Caco-2 (cell line): ENCODE results near the gene FCHSD2. TPM values are rescaled to one million over a fixed set of nuclear protein-coding genes. Genes with fewer than 3 reads are reported as not detected.

Experiments
- BruUV-seq: library from RNA; stranded (reverse); fragments of 400-500 nt; replicated peaks from 2 replicates; lab custom pipeline; 2021; lab: Mats Ljungman, UMichigan
- CTCF ChIA-PET: fragments of 300-600 bp; sonication (Branson Sonifier 250); formaldehyde crosslinking; loops from one replicate; lab custom pipeline; 2022; ENCODE audit warnings: antibody characterized with exemption; lab: Charles Lee
- POLR2A ChIA-PET: fragments of 300-600 bp; sonication (Branson Sonifier 250); formaldehyde crosslinking; loops from one replicate; lab custom pipeline; 2022; ENCODE audit warnings: antibody characterized with exemption; lab: Charles Lee
- DNase-seq, 2 experiments: peaks; one replicate each; pipeline versions ENCODE4 v3.0.0 to v3.0.0-alpha.2; 2020 to 2022
- H3K27me3 ChIP-seq: replicated peaks from 2 replicates; pipeline ENCODE4 v1.6.0; 2011; ENCODE audit warnings: low read length; ENCODE audit not compliant: control insufficient read depth, insufficient read depth
- H3K36me3 ChIP-seq: 2 replicates; pipeline ENCODE4 v1.5.1; 2011; ENCODE audit warnings: low read length; ENCODE audit not compliant: control insufficient read depth, insufficient read depth
- H3K4me1 ChIP-seq: fragments of 250-450 bp; sonication (Bioruptor Pico); 2 replicates; pipeline ENCODE4 v1.5.1; 2020; ENCODE audit warnings: mild to moderate bottlenecking
- H3K4me3 ChIP-seq: 2 replicates; pipeline ENCODE4 v1.5.1; 2011; ENCODE audit warnings: low read depth, mild to moderate bottlenecking, control low read depth, low read length
- H3K9me3 ChIP-seq: fragments of 250-450 bp; sonication (Bioruptor Pico); 2 replicates; pipeline ENCODE4 v1.5.1; 2020; ENCODE audit warnings: mild to moderate bottlenecking, moderate library complexity
- H3K27ac Mint-ChIP-seq: one replicate; pipeline ENCODE4 v1.8.0; 2022; ENCODE audit warnings: mixed read lengths; ENCODE audit not compliant: unreplicated experiment
- H3K27me3 Mint-ChIP-seq: one replicate; pipeline ENCODE4 v1.8.0; 2022; ENCODE audit warnings: mixed read lengths; ENCODE audit not compliant: insufficient read depth, unreplicated experiment
- H3K36me3 Mint-ChIP-seq: one replicate; pipeline ENCODE4 v1.8.0; 2022; ENCODE audit warnings: mild to moderate bottlenecking, mixed read lengths; ENCODE audit not compliant: insufficient read depth, unreplicated experiment
- H3K4me1 Mint-ChIP-seq: one replicate; pipeline ENCODE4 v1.8.0; 2022; ENCODE audit warnings: low read depth, mixed read lengths; ENCODE audit not compliant: unreplicated experiment
- H3K4me3 Mint-ChIP-seq: one replicate; pipeline ENCODE4 v1.8.0; 2022; ENCODE audit warnings: mild to moderate bottlenecking, moderate library complexity, mixed read lengths; ENCODE audit not compliant: unreplicated experiment
- H3K9me3 Mint-ChIP-seq: one replicate; pipeline ENCODE4 v1.8.0; 2022; ENCODE audit warnings: mixed read lengths; ENCODE audit not compliant: unreplicated experiment
- intact Hi-C: fragments of 100-400 bp; cut with micrococcal nuclease; formaldehyde crosslinking; loops from one replicate; pipeline ENCODE4 v1.10.0; 2022; ENCODE audit not compliant: unreplicated experiment
- total RNA-seq: library from RNA; stranded (reverse); gene quantifications from 2 replicates; pipeline ENCODE4 v1.2.3, GENCODE V29; 2022
- TF ChIP-seq, protein P1 (sequence below), 2 experiments: fragments of 200-600 bp in 1 of 2; IDR thresholded peaks; 1 replicate in 1 of 2; 2 replicates in 1 of 2; pipeline versions ENCODE4 v1.5.1 to v1.8.0; 2011 to 2022; ENCODE audit warnings: antibody characterized with exemption in 1 of 2, control low read depth in 1 of 2, inconsistent platforms in 1 of 2, low read depth in 1 of 2, low read length in 1 of 2, mild to moderate bottlenecking in 1 of 2, moderate library complexity in 1 of 2; ENCODE audit not compliant: insufficient read depth in 1 of 2, severe bottlenecking in 1 of 2, unreplicated experiment in 1 of 2

Gene FCHSD2
- total RNA-seq, 1 experiment from 2014 or later, result 32.7 TPM

DNA sequence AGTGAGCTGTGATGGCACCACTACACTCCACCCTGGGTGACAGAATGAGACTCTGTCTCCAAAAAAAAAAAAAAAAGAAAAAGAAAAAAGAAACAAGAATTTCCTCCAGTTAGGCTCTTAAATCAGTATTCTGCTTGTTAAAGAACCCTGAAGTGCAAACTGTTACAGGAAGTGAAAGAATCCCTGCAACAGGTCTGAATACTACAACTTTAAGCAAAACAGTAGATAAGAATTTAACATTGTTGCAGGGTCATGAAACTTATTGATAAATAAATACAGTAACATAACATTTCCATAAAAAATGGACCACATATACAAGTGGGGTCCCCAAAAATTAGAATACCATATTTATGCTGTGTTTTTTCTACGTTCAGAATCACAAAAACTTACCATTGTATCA lies 35.8 kb downstream of the FCHSD2 start:
- no peaks in the 10 kb centered on the region for H3K4me1 Mint-ChIP-seq
- POLR2A ChIA-PET, result no interaction called here

DNA sequence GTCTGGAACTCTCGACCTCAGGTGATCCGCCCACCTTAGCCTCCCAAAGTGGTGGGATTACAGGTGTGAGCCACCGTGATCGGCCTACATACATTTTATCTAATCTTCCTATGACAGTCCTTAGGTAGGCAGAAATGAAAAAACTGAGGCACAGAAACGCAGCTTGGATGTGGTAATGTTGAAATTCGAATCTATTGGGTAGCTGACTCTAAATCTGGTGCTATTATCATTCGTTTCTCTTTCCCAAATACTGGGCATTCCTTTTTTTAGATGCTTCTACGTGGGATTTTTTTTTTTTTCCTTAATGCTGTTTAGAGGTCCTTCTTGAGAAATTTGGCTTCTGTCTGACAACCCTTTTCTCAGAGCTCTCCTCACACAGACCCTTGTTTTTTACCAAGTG lies 41.5 kb downstream of the FCHSD2 start:
- Histone ChIP-seq H3K4me3 (no peak overlapping the region), H3K4me1 (no peaks in the 10 kb centered on the region), H3K27me3 (no peaks in the 10 kb centered on the region), H3K36me3 (no peaks in the 10 kb centered on the region), H3K9me3 (no peaks in the 10 kb centered on the region)
- Mint-ChIP-seq H3K36me3 (no peaks in the 10 kb centered on the region), H3K27me3 (no peaks in the 10 kb centered on the region), H3K4me3 (no peak overlapping the region), H3K27ac (no peak overlapping the region), H3K4me1 (no peaks in the 10 kb centered on the region), H3K9me3 (no peaks in the 10 kb centered on the region)
- POLR2A ChIA-PET, result no interaction called here
- no TSS peak for BruUV-seq
- no peak for DNase-seq
- TF ChIP-seq, protein P1, sequence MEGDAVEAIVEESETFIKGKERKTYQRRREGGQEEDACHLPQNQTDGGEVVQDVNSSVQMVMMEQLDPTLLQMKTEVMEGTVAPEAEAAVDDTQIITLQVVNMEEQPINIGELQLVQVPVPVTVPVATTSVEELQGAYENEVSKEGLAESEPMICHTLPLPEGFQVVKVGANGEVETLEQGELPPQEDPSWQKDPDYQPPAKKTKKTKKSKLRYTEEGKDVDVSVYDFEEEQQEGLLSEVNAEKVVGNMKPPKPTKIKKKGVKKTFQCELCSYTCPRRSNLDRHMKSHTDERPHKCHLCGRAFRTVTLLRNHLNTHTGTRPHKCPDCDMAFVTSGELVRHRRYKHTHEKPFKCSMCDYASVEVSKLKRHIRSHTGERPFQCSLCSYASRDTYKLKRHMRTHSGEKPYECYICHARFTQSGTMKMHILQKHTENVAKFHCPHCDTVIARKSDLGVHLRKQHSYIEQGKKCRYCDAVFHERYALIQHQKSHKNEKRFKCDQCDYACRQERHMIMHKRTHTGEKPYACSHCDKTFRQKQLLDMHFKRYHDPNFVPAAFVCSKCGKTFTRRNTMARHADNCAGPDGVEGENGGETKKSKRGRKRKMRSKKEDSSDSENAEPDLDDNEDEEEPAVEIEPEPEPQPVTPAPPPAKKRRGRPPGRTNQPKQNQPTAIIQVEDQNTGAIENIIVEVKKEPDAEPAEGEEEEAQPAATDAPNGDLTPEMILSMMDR (IDR thresholded peaks at IDR 0.05; ENCODE audit: insufficient read depth in 1 of 2, low read depth in 1 of 2, low read length in 1 of 2, severe bottlenecking in 1 of 2, unreplicated experiment in 1 of 2), result no peak
- intact Hi-C loops, result no loop called here
- CTCF ChIA-PET, result interaction anchor here (0.6 kb wide), 1 partner anchor 21 kb away, joined by 3 read pairs; no protein-coding TSS in a partner anchor

More for the DNA sequence above, 35.8 kb downstream of the FCHSD2 start:
- H3K4me1 ChIP-seq, result no peaks in the 10 kb centered on the region
- CTCF ChIA-PET, result no interaction called here
- peaks cover 6% of the 10 kb centered on the region for H3K9me3 ChIP-seq
- intact Hi-C loops, result no loop called here
- no peak overlapping the region for H3K4me3 ChIP-seq
- no peaks in the 10 kb centered on the region for H3K36me3 ChIP-seq
- Mint-ChIP-seq H3K27ac (no peak overlapping the region), H3K9me3 (peaks cover 23% of the 10 kb centered on the region), H3K27me3 (no peaks in the 10 kb centered on the region), H3K4me3 (no peak overlapping the region), H3K36me3 (no peaks in the 10 kb centered on the region)
- no TSS peak for BruUV-seq
- no peak for DNase-seq
- no peaks in the 10 kb centered on the region for H3K27me3 ChIP-seq
- TF ChIP-seq, protein P1 (IDR thresholded peaks at IDR 0.05; ENCODE audit: insufficient read depth in 1 of 2, low read depth in 1 of 2, low read length in 1 of 2, severe bottlenecking in 1 of 2, unreplicated experiment in 1 of 2), result no peak

DNA sequence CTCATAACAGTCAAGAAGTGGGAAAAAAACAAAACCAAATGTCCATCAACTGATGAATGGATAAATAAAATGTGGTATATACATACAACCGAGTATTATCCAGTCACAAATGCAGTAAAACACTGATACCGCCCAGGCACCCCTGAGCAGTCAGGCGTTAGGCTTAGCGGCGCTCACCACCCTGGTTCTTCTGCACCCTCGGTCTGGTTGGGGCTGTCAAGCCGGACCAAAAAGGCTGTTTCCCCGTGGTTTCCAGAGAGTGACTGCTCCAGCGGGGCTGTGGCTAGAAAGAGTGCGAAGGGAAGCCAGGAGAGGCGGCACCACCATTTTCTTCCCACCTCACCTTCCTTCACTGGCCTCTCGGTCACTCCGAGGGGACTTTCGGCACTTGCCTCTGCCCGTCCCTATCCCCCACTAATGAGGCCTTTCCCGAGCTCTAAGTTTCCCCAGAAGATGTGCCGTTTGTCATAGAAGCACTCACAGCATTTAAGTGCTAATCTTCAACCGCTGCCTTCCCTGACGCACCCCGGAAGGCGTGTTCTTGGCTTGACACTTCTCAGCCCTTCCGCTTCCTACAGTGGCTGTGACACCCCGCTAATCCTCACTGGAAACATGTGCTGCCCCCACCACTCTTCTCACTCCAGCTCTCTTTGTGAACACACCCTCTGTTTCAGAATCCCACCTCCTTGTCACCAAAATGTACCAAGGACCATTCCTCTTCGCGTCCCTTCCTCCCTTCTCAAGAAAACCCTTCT lies 42.4 kb downstream of the FCHSD2 start:
- H3K27ac Mint-ChIP-seq, result peak overlapping the region; percentile 24
- H3K9me3 Mint-ChIP-seq, result no peaks in the 10 kb centered on the region
- intact Hi-C loops, result no loop called here
- no peak for DNase-seq
- no peaks in the 10 kb centered on the region for H3K9me3 ChIP-seq
- H3K36me3 ChIP-seq, result no peaks in the 10 kb centered on the region
- no peak overlapping the region for H3K4me3 Mint-ChIP-seq
- H3K4me3 ChIP-seq, result no peak overlapping the region
- ChIA-PET POLR2A (no interaction called here), CTCF (interaction anchor here (0.6 kb wide), 1 partner anchor 22 kb away, joined by 3 read pairs; no protein-coding TSS in a partner anchor)
- no peaks in the 10 kb centered on the region for H3K27me3 ChIP-seq
- no peaks in the 10 kb centered on the region for H3K27me3 Mint-ChIP-seq
- no peaks in the 10 kb centered on the region for H3K4me1 Mint-ChIP-seq
- TF ChIP-seq, protein P1 (IDR thresholded peaks at IDR 0.05; ENCODE audit: insufficient read depth in 1 of 2, low read depth in 1 of 2, low read length in 1 of 2, severe bottlenecking in 1 of 2, unreplicated experiment in 1 of 2), result no peak
- no TSS peak for BruUV-seq
- no peaks in the 10 kb centered on the region for H3K4me1 ChIP-seq
- no peaks in the 10 kb centered on the region for H3K36me3 Mint-ChIP-seq
